ENCODE measurements around the gene APBB1IP.

The APBB1IP gene

DNA sequence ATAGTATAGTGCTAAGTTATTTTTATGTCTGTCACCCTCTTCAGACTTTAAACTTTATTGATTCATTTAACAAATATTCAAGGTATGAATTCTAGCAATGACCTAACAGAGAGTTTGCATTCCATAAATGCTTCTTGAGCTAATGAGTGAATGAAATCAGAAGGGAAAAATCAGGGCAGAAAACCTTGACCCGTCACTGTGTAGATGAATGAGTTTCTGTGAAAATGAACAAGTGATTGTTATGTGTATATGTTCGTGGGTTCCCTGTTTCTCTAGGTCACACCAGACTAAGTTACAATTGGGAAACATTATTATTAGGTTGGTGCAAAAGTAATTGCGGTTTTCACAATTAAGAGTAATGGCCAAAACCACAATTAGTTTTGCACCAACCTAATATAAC is 30.1 kb downstream of the APBB1IP start:
- Histone ChIP-seq H3K9ac (ENCODE audit: low read length) (no peak overlapping the region), H3K23ac (ENCODE audit: low read length) (no peak overlapping the region), H3K79me2 (ENCODE audit: control insufficient read depth, insufficient read depth, low read length, poor library complexity) (no peaks in the 10 kb centered on the region), H3K36me3 (ENCODE audit: control insufficient read depth in 1 of 2, insufficient read depth in 2 of 2, low read length in 2 of 2) (no peaks in the 10 kb centered on the region), H2BK5ac (ENCODE audit: low read depth, low read length, poor library complexity) (no peak overlapping the region), H3K4me1 (ENCODE audit: control insufficient read depth in 1 of 2, insufficient read depth in 2 of 2, low read length in 2 of 2) (peaks cover 3 to 6% of the 10 kb centered on the region in 2 experiments), H4K91ac (ENCODE audit: low read depth, low read length) (no peak overlapping the region), H2AK5ac (ENCODE audit: low read length) (no peak overlapping the region), H2BK120ac (ENCODE audit: insufficient read depth, low read length, poor library complexity) (no peak overlapping the region), H4K12ac (ENCODE audit: low read depth, low read length) (no peak overlapping the region), H4K8ac (ENCODE audit: low read depth, low read length) (no peak overlapping the region), H2AFZ (ENCODE audit: insufficient read depth, low read length, poor library complexity) (no peak overlapping the region), H3K4me2 (ENCODE audit: low read length) (peak overlapping the region; percentile 18), H3K14ac (ENCODE audit: low read length) (no peak overlapping the region), H3K4me3 (ENCODE audit: low read depth, low read length) (no peak overlapping the region), H2BK12ac (ENCODE audit: low read length) (no peak overlapping the region), H3K27me3 (ENCODE audit: insufficient read depth, low read length) (no peaks in the 10 kb centered on the region), H3K18ac (ENCODE audit: low read length) (no peak overlapping the region), H3K9me3 (ENCODE audit: insufficient read depth, low read depth, low read length) (no peaks in the 10 kb centered on the region), H3K4ac (ENCODE audit: low read depth, low read length) (no peak overlapping the region), H3K79me1 (ENCODE audit: low read length) (peaks cover 8% of the 10 kb centered on the region), H3K27ac (ENCODE audit: low read depth, low read length) (peak overlapping the region; percentile 52)
- DNase-seq = peak; percentile 24 to 88
- no CpG with 5 or more reads among the region's 3 CpGs for WGBS (ENCODE audit: extremely low coverage, insufficient coverage, insufficient read length)

DNA sequence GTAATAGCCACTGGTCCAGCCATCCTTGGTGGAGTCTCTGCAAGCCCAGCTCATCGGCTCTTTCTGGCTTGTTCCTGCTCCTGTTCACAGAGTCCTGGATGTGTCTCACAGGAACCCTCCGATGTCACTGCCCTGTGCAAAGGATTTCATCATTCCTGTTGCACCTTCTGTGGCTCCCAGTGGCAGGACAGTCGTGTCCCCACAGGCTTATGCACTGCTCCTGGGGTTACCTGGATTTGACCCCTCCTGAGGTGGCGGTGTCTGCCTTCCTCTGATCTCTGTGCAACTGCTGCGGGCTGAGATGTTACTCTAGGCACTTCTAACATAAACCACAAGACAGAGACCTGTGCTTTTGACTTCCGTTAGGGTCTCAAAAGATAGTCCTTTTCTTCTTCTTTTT is 30.6 kb downstream of the APBB1IP start:
- WGBS (ENCODE audit: extremely low coverage, insufficient coverage, insufficient read length) = no CpG with 5 or more reads among the region's 6 CpGs
- Histone ChIP-seq H2AFZ (ENCODE audit: insufficient read depth, low read length, poor library complexity) (no peak overlapping the region), H3K79me1 (ENCODE audit: low read length) (peaks cover 8% of the 10 kb centered on the region), H3K4me2 (ENCODE audit: low read length) (peak overlapping the region; percentile 18), H3K4me1 (ENCODE audit: control insufficient read depth in 1 of 2, insufficient read depth in 2 of 2, low read length in 2 of 2) (peaks cover 3 to 10% of the 10 kb centered on the region in 2 experiments), H2BK5ac (ENCODE audit: low read depth, low read length, poor library complexity) (peak overlapping the region; percentile 55), H2AK5ac (ENCODE audit: low read length) (no peak overlapping the region), H4K91ac (ENCODE audit: low read depth, low read length) (peak overlapping the region; percentile 15), H3K14ac (ENCODE audit: low read length) (no peak overlapping the region), H3K18ac (ENCODE audit: low read length) (no peak overlapping the region), H3K9me3 (ENCODE audit: insufficient read depth, low read depth, low read length) (no peaks in the 10 kb centered on the region), H3K27ac (ENCODE audit: low read depth, low read length) (peak overlapping the region; percentile 52), H4K8ac (ENCODE audit: low read depth, low read length) (peak overlapping the region; percentile 36), H3K4ac (ENCODE audit: low read depth, low read length) (no peak overlapping the region), H3K4me3 (ENCODE audit: low read depth, low read length) (no peak overlapping the region), H2BK120ac (ENCODE audit: insufficient read depth, low read length, poor library complexity) (no peak overlapping the region), H3K79me2 (ENCODE audit: control insufficient read depth, insufficient read depth, low read length, poor library complexity) (no peaks in the 10 kb centered on the region), H3K36me3 (ENCODE audit: control insufficient read depth in 1 of 2, insufficient read depth in 2 of 2, low read length in 2 of 2) (no peaks in the 10 kb centered on the region), H3K27me3 (ENCODE audit: insufficient read depth, low read length) (no peaks in the 10 kb centered on the region), H4K12ac (ENCODE audit: low read depth, low read length) (no peak overlapping the region), H3K9ac (ENCODE audit: low read length) (no peak overlapping the region), H2BK12ac (ENCODE audit: low read length) (peak overlapping the region; percentile 21), H3K23ac (ENCODE audit: low read length) (no peak overlapping the region)
- no peak for DNase-seq

DNA sequence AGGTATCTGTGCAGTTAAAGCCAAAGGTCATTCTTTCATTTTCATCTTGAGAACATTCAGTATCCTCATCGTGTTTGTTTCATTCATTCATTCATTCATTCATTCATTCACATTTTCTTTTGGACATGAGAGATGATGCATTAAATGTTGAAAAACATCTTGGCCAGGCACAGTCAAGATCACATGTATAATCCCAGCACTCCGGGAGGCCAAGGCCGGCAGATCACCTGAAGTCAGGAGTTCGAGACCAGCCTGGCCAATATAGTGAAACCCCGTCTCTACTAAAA is 34.3 kb downstream of the APBB1IP start:
- Histone ChIP-seq H3K27me3 (ENCODE audit: insufficient read depth, low read length) (no peaks in the 10 kb centered on the region), H3K4me1 (ENCODE audit: control insufficient read depth in 1 of 2, insufficient read depth in 2 of 2, low read length in 2 of 2) (peaks cover 3 to 11% of the 10 kb centered on the region in 2 experiments), H4K12ac (ENCODE audit: low read depth, low read length) (no peak overlapping the region), H3K9me3 (ENCODE audit: insufficient read depth, low read depth, low read length) (no peaks in the 10 kb centered on the region), H4K8ac (ENCODE audit: low read depth, low read length) (no peak overlapping the region), H2BK12ac (ENCODE audit: low read length) (no peak overlapping the region), H3K36me3 (ENCODE audit: control insufficient read depth in 1 of 2, insufficient read depth in 2 of 2, low read length in 2 of 2) (no peaks in the 10 kb centered on the region), H3K4ac (ENCODE audit: low read depth, low read length) (no peak overlapping the region), H3K18ac (ENCODE audit: low read length) (no peak overlapping the region), H2BK5ac (ENCODE audit: low read depth, low read length, poor library complexity) (no peak overlapping the region), H2AFZ (ENCODE audit: insufficient read depth, low read length, poor library complexity) (no peak overlapping the region), H3K4me3 (ENCODE audit: low read depth, low read length) (no peak overlapping the region), H4K91ac (ENCODE audit: low read depth, low read length) (no peak overlapping the region), H2AK5ac (ENCODE audit: low read length) (no peak overlapping the region), H3K23ac (ENCODE audit: low read length) (no peak overlapping the region), H3K4me2 (ENCODE audit: low read length) (no peak overlapping the region), H3K79me2 (ENCODE audit: control insufficient read depth, insufficient read depth, low read length, poor library complexity) (no peaks in the 10 kb centered on the region), H3K79me1 (ENCODE audit: low read length) (peaks cover 9% of the 10 kb centered on the region), H2BK120ac (ENCODE audit: insufficient read depth, low read length, poor library complexity) (no peak overlapping the region), H3K9ac (ENCODE audit: low read length) (no peak overlapping the region), H3K14ac (ENCODE audit: low read length) (no peak overlapping the region), H3K27ac (ENCODE audit: low read depth, low read length) (no peak overlapping the region)
- DNase-seq = no peak
- no CpG with 5 or more reads among the region's 5 CpGs for WGBS (ENCODE audit: extremely low coverage, insufficient coverage, insufficient read length)

DNA sequence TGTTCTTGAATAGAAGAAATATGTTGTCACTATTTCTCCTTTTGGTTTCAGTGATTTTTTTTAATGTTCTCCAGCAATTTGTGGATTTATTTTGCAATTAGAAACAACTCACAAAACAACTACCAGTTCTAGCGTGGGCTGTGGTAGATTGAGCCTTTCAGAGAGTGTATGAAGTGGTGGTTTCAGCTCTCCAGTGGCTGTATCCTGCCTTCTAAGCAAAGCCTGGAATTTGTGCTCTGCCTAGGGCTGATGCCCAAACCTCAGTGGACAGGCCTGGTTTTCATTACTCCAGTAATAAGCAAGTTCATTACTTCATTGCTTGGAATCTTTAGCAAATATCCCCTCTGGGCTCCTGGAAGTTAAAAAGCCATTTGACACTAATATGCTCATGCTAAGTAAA is 35.9 kb downstream of the APBB1IP start:
- Histone ChIP-seq H2AFZ (ENCODE audit: insufficient read depth, low read length, poor library complexity) (no peak overlapping the region), H2AK5ac (ENCODE audit: low read length) (no peak overlapping the region), H3K27me3 (ENCODE audit: insufficient read depth, low read length) (no peaks in the 10 kb centered on the region), H3K79me1 (ENCODE audit: low read length) (peaks cover 4% of the 10 kb centered on the region), H3K79me2 (ENCODE audit: control insufficient read depth, insufficient read depth, low read length, poor library complexity) (no peaks in the 10 kb centered on the region), H3K4me1 (ENCODE audit: control insufficient read depth in 1 of 2, insufficient read depth in 2 of 2, low read length in 2 of 2) (peaks cover 0 to 6% of the 10 kb centered on the region in 2 experiments), H3K4me2 (ENCODE audit: low read length) (no peak overlapping the region), H3K4me3 (ENCODE audit: low read depth, low read length) (no peak overlapping the region), H3K9me3 (ENCODE audit: insufficient read depth, low read depth, low read length) (no peaks in the 10 kb centered on the region), H4K12ac (ENCODE audit: low read depth, low read length) (no peak overlapping the region), H2BK12ac (ENCODE audit: low read length) (no peak overlapping the region), H2BK120ac (ENCODE audit: insufficient read depth, low read length, poor library complexity) (no peak overlapping the region), H2BK5ac (ENCODE audit: low read depth, low read length, poor library complexity) (no peak overlapping the region), H3K36me3 (ENCODE audit: control insufficient read depth in 1 of 2, insufficient read depth in 2 of 2, low read length in 2 of 2) (no peaks in the 10 kb centered on the region), H4K91ac (ENCODE audit: low read depth, low read length) (no peak overlapping the region), H3K18ac (ENCODE audit: low read length) (no peak overlapping the region), H4K8ac (ENCODE audit: low read depth, low read length) (no peak overlapping the region), H3K27ac (ENCODE audit: low read depth, low read length) (no peak overlapping the region), H3K4ac (ENCODE audit: low read depth, low read length) (no peak overlapping the region), H3K14ac (ENCODE audit: low read length) (no peak overlapping the region), H3K9ac (ENCODE audit: low read length) (no peak overlapping the region), H3K23ac (ENCODE audit: low read length) (no peak overlapping the region)
- no CpG with 5 or more reads among the region's 1 CpG for WGBS (ENCODE audit: extremely low coverage, insufficient coverage, insufficient read length)
- peak in 1 of 2 donors; percentile 52 for DNase-seq
